ENCODE data around the gene SYNE2.
"Not testable (repeated sequence)": the region's sequence is repeated elsewhere in the genome, so short reads cannot be mapped to it uniquely, and the experiment has no call there.

SYNE2 gene

DNA sequence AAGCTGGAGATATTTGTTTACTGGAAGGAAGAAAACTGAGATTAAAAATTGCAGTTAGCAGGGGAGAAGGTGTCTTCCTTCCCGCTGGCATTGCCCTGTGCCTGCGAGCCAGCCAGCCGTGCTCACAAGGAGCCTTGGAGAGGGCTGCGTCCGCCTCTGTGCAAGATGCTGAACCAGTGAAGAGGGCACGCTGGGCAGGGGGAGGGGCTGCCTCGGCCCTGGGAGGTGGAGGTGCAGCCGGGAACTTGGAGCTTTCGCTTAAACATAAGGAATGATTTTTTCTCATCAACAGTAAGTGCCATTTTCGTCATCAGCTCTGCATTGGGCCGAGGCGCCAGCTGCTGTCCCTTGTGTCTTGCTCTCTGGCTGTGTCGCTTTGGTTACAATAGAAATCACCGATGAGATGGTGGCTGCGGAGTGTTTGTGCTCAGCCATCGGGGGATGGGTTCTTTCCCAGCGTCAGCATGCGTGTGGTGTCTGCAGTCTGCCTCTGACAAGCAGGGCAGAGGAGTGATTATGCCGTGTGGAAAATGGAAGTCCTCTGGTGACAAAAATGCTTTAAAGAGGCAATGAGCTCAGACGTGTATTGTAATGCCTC, 344.1 kb downstream of the SYNE2 start:
- DNase-seq (ENCODE audit: low spot score) = no peak

- DNase-seq (ENCODE audit: low spot score) = no peak
Measured at GRCh38 chr14:64197996-64198395, 345.2 kb downstream of the SYNE2 start.

- DNase-seq (ENCODE audit: low spot score) = no peak
Measured at GRCh38 chr14:64198486-64198885, 345.7 kb downstream of the SYNE2 start.

- no peak for DNase-seq (ENCODE audit: low spot score)
Measured at GRCh38 chr14:64200170-64200569, 347.4 kb downstream of the SYNE2 start.

GRCh38 chr14:64201296-64201695, 348.5 kb downstream of the SYNE2 start:
- no peak for DNase-seq (ENCODE audit: low spot score)

- no peak for DNase-seq (ENCODE audit: low spot score)
Measured at GRCh38 chr14:64201921-64202545, 349.2 kb downstream of the SYNE2 start.

- no peak for DNase-seq (ENCODE audit: low spot score)
Measured at GRCh38 chr14:64202716-64203115, 349.9 kb downstream of the SYNE2 start.

- DNase-seq (ENCODE audit: low spot score) = no peak
Measured at GRCh38 chr14:64203366-64204006, 350.7 kb downstream of the SYNE2 start.

DNA sequence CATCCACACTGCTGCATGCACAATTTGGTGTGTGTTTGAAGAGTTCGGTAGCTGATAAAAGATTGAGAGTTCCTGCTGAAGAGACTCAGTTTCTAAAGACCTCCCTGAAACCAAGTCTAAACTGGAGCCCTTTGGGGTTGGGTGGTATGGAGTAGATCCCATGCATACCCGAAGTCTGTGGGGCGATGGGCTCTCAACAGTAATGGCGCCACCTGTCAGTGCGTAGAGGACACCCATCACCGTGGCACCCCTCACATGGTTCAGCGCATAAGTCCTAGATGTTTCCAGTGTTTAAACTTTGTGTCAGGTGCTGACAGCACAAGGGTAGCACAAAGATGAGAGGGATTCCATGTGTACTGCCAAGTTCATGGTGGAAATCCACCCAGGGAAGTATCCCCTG, 355.5 kb downstream of the SYNE2 start:
- DNase-seq (ENCODE audit: low spot score) = no peak

DNA sequence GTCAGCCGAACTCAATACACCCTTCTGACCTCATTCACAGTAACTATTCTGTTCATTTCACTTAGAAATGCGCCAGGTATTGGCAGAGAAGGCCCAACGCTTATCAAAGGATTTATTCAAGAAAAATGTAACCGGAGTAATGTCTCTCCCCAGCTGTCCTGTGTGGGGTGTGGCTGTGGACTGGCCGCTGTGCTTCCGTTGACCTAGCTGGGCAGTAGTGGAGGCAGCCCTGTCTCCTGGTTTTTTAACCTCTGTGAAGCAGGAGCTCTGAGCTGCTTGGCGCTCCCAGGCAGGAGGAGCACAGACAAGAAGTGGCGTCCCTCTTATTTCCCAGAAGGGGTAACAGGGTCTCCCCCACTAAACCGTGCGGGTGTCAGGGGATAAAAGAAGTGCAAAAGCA, 356.2 kb downstream of the SYNE2 start:
- DNase-seq (ENCODE audit: low spot score) = no peak

GRCh38 chr14:64209444-64210131, 356.8 kb downstream of the SYNE2 start:
- no peak for DNase-seq (ENCODE audit: low spot score)

DNA sequence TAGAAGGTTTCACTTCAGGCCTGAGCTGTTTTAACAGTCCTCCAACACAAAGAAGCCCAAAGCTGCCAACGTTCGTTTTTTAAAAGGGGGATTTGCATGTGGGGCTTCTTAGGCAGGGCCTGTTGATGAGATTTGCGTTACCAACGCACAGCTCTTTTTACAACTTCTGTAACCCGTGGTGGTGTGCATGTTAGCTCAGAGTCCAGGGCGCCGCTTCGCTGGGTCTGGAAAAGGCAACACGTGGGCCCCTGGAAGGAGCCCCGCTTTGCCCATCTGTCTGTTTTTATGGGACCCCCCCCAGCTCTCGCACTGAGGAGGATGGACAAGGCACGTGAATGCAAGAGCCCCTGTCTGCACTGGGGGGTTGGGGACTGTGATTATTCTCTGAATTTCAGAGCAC, 357.4 kb downstream of the SYNE2 start:
- DNase-seq (ENCODE audit: low spot score) = no peak

- not testable (repeated sequence) for DNase-seq (ENCODE audit: low spot score)
Measured at GRCh38 chr14:64210912-64211311, 358.1 kb downstream of the SYNE2 start.

GRCh38 chr14:64212666-64213065, 359.9 kb downstream of the SYNE2 start:
- no peak for DNase-seq (ENCODE audit: low spot score)

DNA sequence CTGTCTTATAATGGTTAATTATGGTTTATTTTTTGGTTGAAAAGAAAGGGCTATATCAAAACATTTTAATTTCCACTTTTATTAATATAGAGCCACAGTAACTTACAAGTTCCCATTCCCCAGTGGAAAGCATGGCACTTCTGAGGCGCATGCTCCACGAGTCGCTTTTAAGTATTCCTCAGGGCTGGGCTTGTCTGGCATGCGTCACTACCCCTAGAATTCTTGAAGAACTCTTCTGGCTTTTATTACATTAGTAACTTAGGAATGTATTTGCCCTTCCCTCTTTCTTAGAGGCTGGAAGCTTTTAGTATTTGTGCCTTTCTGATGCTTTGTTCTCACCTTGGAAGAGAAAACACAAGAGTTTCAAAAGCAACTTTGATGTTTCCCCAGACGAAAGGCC, 360.3 kb downstream of the SYNE2 start:
- no peak for DNase-seq (ENCODE audit: low spot score)

GRCh38 chr14:64213853-64214570, 361.2 kb downstream of the SYNE2 start:
- no peak for DNase-seq (ENCODE audit: low spot score)

DNA sequence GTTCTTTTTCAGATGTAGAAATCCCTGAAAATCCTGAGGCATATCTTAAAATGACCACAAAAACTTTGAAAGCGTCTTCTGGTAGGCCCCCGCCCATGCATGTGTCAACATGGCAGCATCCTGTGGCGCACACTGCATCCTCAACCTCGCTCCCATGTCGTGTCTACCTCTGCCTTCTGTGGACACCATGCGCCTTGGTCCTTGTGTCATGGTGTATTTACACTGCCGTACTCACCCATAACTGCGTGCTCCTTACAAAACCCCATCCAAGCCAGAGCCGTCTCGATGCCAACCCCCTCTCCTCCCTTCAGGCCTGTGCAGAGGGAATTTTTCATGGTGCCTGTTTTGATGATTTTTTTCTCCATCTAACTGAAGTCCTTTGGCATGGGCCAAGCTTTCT, 362.5 kb downstream of the SYNE2 start:
- DNase-seq (ENCODE audit: low spot score) = no peak

DNA sequence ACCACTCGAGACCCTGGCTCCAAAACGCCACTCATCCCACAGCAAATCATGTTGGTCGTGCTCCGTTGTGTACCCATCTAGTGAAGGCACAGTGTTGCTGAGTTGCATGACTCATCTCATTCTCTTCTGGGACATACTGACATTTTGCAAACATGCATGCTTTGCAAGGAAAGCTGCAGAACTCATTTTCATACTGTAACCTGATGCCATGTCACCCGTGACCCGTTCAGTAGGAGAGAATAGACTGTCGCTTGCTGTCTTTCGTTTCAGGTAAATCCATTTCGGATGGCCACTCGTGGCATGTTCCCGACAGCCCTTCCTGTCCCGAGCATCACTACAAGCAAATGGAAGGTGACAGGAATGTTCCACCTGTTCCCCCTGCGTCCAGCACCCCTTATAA, 363.2 kb downstream of the SYNE2 start:
- no peak for DNase-seq (ENCODE audit: low spot score)

DNA sequence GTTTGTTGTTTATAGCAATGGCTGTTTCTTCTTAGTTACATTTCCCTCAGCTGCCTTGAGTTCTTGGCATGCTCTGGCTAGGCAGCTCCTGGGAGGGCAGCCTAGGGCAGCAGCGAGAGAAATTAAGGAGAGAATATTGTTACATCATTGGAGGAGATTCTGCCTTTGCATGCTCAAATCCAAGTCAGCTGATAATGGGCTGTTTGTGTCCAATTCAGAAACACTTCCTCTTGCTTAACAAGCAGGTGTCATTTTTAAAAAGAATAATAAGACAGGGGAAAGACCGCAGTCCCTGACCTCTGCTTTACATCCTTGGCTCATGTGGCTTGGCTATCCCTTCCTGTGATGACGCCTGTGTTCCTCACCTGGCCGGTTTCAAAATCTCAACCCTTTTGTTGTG, 364.5 kb downstream of the SYNE2 start:
- no peak for DNase-seq (ENCODE audit: low spot score)

- no peak for DNase-seq (ENCODE audit: low spot score)
Measured at GRCh38 chr14:64217834-64218233, 365.0 kb downstream of the SYNE2 start.

DNA sequence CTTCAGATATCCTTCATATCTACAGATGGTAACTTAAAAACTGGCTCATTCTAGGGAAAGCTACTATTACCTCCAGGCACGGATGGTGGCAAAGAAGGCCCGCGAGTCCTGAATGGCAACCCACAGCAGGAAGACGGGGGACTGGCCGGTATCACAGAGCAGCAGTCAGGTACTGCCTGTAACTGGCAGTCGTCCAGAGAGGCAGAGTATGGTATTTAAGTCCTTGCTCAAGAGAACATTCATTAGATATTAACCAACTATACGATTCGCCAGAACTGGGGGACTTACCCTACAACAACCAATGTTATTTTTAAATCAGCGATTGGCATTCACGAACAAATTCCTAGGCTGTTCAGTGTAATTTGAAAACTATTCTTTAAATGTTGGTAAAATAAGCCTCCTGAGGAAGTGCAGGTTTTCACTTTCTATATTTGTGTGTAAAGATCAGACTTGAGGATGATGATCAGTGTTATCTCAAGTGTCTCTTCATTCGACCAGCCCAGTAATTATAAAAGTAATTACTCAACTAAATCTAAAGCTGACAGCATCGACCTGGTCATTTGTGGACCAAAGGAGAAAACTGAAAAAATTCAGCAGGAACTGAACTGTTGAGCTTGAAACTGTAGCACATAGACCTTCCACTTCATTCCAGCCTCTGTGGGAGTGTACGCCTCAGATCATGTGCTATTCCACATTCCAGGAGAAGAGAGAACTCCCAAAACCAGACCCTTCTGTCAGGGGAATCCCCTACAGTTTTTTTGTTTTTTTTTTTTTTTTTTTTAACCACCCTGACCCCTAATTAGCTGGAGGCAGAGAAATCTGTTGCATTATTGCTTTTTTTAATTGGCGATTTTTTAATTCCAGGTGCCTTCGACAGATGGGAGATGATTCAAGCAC, 365.8 kb downstream of the SYNE2 start:
- DNase-seq (ENCODE audit: low spot score) = no peak

Measured in HuH-7.5 (cell line).